Caco-2 (cell line): ENCODE results near the gene SLC30A9. TPM values are rescaled to one million over a fixed set of nuclear protein-coding genes. Genes with fewer than 3 reads are reported as not detected.

ENCODE experiments used
- BruUV-seq: library from RNA; stranded (reverse); fragments of 400-500 nt; replicated peaks from 2 replicates; lab custom pipeline; 2021; lab: Mats Ljungman, UMichigan
- CTCF ChIA-PET: fragments of 300-600 bp; sonication (Branson Sonifier 250); formaldehyde crosslinking; loops from one replicate; lab custom pipeline; 2022; ENCODE audit warnings: antibody characterized with exemption; lab: Charles Lee
- POLR2A ChIA-PET: fragments of 300-600 bp; sonication (Branson Sonifier 250); formaldehyde crosslinking; loops from one replicate; lab custom pipeline; 2022; ENCODE audit warnings: antibody characterized with exemption; lab: Charles Lee
- DNase-seq, 2 experiments: peaks; one replicate each; pipeline versions ENCODE4 v3.0.0 to v3.0.0-alpha.2; 2020 to 2022
- H3K27me3 ChIP-seq: replicated peaks from 2 replicates; pipeline ENCODE4 v1.6.0; 2011; ENCODE audit warnings: low read length; ENCODE audit not compliant: control insufficient read depth, insufficient read depth
- H3K36me3 ChIP-seq: 2 replicates; pipeline ENCODE4 v1.5.1; 2011; ENCODE audit warnings: low read length; ENCODE audit not compliant: control insufficient read depth, insufficient read depth
- H3K4me1 ChIP-seq: fragments of 250-450 bp; sonication (Bioruptor Pico); 2 replicates; pipeline ENCODE4 v1.5.1; 2020; ENCODE audit warnings: mild to moderate bottlenecking
- H3K4me3 ChIP-seq: 2 replicates; pipeline ENCODE4 v1.5.1; 2011; ENCODE audit warnings: low read depth, mild to moderate bottlenecking, control low read depth, low read length
- H3K9me3 ChIP-seq: fragments of 250-450 bp; sonication (Bioruptor Pico); 2 replicates; pipeline ENCODE4 v1.5.1; 2020; ENCODE audit warnings: mild to moderate bottlenecking, moderate library complexity
- H3K27ac Mint-ChIP-seq: one replicate; pipeline ENCODE4 v1.8.0; 2022; ENCODE audit warnings: mixed read lengths; ENCODE audit not compliant: unreplicated experiment
- H3K27me3 Mint-ChIP-seq: one replicate; pipeline ENCODE4 v1.8.0; 2022; ENCODE audit warnings: mixed read lengths; ENCODE audit not compliant: insufficient read depth, unreplicated experiment
- H3K36me3 Mint-ChIP-seq: one replicate; pipeline ENCODE4 v1.8.0; 2022; ENCODE audit warnings: mild to moderate bottlenecking, mixed read lengths; ENCODE audit not compliant: insufficient read depth, unreplicated experiment
- H3K4me1 Mint-ChIP-seq: one replicate; pipeline ENCODE4 v1.8.0; 2022; ENCODE audit warnings: low read depth, mixed read lengths; ENCODE audit not compliant: unreplicated experiment
- H3K4me3 Mint-ChIP-seq: one replicate; pipeline ENCODE4 v1.8.0; 2022; ENCODE audit warnings: mild to moderate bottlenecking, moderate library complexity, mixed read lengths; ENCODE audit not compliant: unreplicated experiment
- H3K9me3 Mint-ChIP-seq: one replicate; pipeline ENCODE4 v1.8.0; 2022; ENCODE audit warnings: mixed read lengths; ENCODE audit not compliant: unreplicated experiment
- intact Hi-C: fragments of 100-400 bp; cut with micrococcal nuclease; formaldehyde crosslinking; loops from one replicate; pipeline ENCODE4 v1.10.0; 2022; ENCODE audit not compliant: unreplicated experiment
- total RNA-seq: library from RNA; stranded (reverse); gene quantifications from 2 replicates; pipeline ENCODE4 v1.2.3, GENCODE V29; 2022
- TF ChIP-seq, protein P1 (sequence below), 2 experiments: fragments of 200-600 bp in 1 of 2; IDR thresholded peaks; 1 replicate in 1 of 2; 2 replicates in 1 of 2; pipeline versions ENCODE4 v1.5.1 to v1.8.0; 2011 to 2022; ENCODE audit warnings: antibody characterized with exemption in 1 of 2, control low read depth in 1 of 2, inconsistent platforms in 1 of 2, low read depth in 1 of 2, low read length in 1 of 2, mild to moderate bottlenecking in 1 of 2, moderate library complexity in 1 of 2; ENCODE audit not compliant: insufficient read depth in 1 of 2, severe bottlenecking in 1 of 2, unreplicated experiment in 1 of 2

The SLC30A9 gene
- total RNA-seq, 1 experiment from 2014 or later, result 57.1 TPM

DNA sequence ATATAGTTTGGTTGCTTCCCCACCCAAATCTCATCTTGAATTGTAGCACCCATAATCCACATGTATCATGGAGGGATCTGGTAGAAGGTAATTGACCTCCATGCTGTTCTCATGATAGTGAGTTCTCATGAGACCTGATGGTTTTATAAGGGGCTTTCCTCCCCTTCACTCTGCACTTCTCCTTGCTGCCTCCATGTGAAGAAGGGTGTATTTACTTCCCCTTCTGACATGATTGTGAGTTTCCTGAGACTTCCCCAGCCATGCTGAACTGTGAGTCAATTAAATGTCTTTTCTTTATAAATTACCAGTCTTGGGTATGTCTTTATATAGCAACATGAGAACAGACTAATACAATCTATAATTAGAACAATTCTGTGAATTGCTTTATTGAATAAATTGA is 20.7 kb upstream of the SLC30A9 start:
- H3K27ac Mint-ChIP-seq, result no peak overlapping the region
- Histone ChIP-seq H3K36me3 (no peaks in the 10 kb centered on the region), H3K27me3 (no peaks in the 10 kb centered on the region), H3K9me3 (no peaks in the 10 kb centered on the region; the same call in 1 of the 2 replicates), H3K4me3 (no peak overlapping the region), H3K4me1 (no peaks in the 10 kb centered on the region)
- TF ChIP-seq, protein P1, sequence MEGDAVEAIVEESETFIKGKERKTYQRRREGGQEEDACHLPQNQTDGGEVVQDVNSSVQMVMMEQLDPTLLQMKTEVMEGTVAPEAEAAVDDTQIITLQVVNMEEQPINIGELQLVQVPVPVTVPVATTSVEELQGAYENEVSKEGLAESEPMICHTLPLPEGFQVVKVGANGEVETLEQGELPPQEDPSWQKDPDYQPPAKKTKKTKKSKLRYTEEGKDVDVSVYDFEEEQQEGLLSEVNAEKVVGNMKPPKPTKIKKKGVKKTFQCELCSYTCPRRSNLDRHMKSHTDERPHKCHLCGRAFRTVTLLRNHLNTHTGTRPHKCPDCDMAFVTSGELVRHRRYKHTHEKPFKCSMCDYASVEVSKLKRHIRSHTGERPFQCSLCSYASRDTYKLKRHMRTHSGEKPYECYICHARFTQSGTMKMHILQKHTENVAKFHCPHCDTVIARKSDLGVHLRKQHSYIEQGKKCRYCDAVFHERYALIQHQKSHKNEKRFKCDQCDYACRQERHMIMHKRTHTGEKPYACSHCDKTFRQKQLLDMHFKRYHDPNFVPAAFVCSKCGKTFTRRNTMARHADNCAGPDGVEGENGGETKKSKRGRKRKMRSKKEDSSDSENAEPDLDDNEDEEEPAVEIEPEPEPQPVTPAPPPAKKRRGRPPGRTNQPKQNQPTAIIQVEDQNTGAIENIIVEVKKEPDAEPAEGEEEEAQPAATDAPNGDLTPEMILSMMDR (IDR thresholded peaks at IDR 0.05; ENCODE audit: insufficient read depth in 1 of 2, low read depth in 1 of 2, low read length in 1 of 2, severe bottlenecking in 1 of 2, unreplicated experiment in 1 of 2), result no peak
- ChIA-PET CTCF (no interaction called here), POLR2A (no interaction called here)
- BruUV-seq, result no TSS peak
- DNase-seq, result no peak
- H3K27me3 Mint-ChIP-seq, result no peaks in the 10 kb centered on the region
- intact Hi-C loops, result no loop called here
- no peak overlapping the region for H3K4me3 Mint-ChIP-seq
- H3K4me1 Mint-ChIP-seq, result no peaks in the 10 kb centered on the region
- H3K9me3 Mint-ChIP-seq, result peaks cover 11% of the 10 kb centered on the region
- no peaks in the 10 kb centered on the region for H3K36me3 Mint-ChIP-seq

DNA sequence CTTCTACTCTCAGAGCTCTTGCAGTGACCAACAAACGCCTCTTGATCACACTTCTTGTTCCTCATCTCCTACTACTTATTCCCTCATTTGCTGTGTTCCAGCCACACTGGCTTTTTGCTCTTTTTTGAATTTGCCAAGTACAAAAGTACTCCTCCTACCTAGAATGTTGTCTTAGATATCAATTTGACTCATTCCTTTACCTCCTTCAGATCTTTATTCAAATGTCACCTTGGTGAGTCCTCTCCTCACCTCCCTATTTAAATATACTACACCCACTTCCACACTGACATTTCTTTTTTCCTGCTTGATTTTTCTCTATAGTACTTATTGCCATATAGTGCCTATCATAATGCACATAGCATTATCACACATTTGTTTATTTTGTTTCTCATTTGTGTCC is 15.0 kb upstream of the SLC30A9 start:
- H3K4me3 ChIP-seq, result no peak overlapping the region
- Mint-ChIP-seq H3K4me1 (no peaks in the 10 kb centered on the region), H3K9me3 (no peaks in the 10 kb centered on the region), H3K27ac (no peak overlapping the region), H3K27me3 (peaks cover 7% of the 10 kb centered on the region), H3K36me3 (no peaks in the 10 kb centered on the region), H3K4me3 (no peak overlapping the region)
- no peaks in the 10 kb centered on the region for H3K4me1 ChIP-seq
- DNase-seq, result no peak
- H3K27me3 ChIP-seq, result no peaks in the 10 kb centered on the region
- H3K36me3 ChIP-seq, result no peaks in the 10 kb centered on the region
- ChIA-PET POLR2A (no interaction called here), CTCF (no interaction called here)
- intact Hi-C loops, result no loop called here
- H3K9me3 ChIP-seq, result no peaks in the 10 kb centered on the region
- TF ChIP-seq, protein P1 (IDR thresholded peaks at IDR 0.05; ENCODE audit: insufficient read depth in 1 of 2, low read depth in 1 of 2, low read length in 1 of 2, severe bottlenecking in 1 of 2, unreplicated experiment in 1 of 2), result no peak
- no TSS peak for BruUV-seq

DNA sequence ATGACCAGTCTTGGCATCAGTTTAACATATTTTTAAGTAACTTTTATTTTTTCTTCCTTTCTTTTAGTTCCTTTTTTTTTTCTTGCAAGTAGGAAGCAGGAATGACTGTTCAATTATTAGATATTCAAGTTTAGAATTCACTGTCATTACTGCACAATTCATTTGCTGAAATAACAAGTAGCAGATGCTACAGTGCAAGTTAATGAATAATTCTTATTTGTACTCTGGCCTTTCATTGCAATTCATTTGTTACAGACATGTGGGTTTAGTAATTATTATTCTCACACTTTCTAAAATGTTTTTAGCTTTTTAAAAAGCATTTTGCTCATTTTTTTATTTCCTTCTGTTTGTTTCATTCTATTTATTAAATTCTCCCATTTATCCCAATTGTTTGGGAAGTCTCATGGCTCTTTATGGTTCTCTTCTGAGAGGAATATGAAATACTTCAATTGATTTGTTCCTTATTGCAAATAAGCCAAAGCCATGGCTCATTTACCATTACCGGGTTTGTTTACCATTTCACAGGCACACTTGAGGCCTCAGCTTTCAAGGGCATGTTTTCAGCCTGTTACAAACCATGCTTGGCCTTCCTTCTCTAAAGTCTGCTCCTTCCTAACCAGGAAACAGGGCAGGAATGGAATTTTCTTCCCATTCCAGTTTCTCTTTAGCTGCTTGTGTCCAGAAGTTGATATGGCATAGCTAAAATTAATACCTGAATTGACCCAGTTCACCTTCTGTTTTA is 13.4 kb upstream of the SLC30A9 start:
- no peak for DNase-seq
- Mint-ChIP-seq H3K27ac (no peak overlapping the region), H3K4me3 (no peak overlapping the region), H3K36me3 (no peaks in the 10 kb centered on the region), H3K27me3 (peaks cover 7% of the 10 kb centered on the region), H3K4me1 (no peaks in the 10 kb centered on the region), H3K9me3 (no peaks in the 10 kb centered on the region)
- CTCF ChIA-PET, result no interaction called here
- H3K36me3 ChIP-seq, result no peaks in the 10 kb centered on the region
- POLR2A ChIA-PET, result no interaction called here
- no peaks in the 10 kb centered on the region for H3K27me3 ChIP-seq
- intact Hi-C loops, result no loop called here
- no peaks in the 10 kb centered on the region for H3K4me1 ChIP-seq
- TF ChIP-seq, protein P1 (IDR thresholded peaks at IDR 0.05; ENCODE audit: insufficient read depth in 1 of 2, low read depth in 1 of 2, low read length in 1 of 2, severe bottlenecking in 1 of 2, unreplicated experiment in 1 of 2), result no peak
- BruUV-seq, result no TSS peak
- no peaks in the 10 kb centered on the region for H3K9me3 ChIP-seq
- H3K4me3 ChIP-seq, result no peak overlapping the region
